ENCODE results near the gene GNAZ.

GNAZ gene

DNA sequence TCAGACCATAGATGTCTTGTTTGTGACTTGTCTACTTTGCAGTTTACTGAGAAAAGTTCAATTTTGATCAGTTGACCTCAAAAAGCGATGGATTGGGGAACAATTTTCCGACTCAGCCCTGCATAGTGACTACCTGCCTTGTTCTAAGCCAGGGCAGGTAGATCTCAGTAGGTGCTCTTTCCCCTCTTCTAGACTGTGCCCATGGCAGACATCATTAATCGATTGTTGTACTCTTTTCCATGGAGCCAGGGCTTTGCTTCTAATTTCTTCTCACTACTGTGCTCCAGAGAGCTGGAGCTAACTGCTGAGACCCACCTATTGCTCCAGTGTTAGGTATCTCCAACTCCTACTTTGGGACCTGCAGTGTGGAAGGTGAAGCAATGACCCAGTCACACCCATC, 84.8 kb downstream of the GNAZ start:
- CTCF ChIA-PET = interaction anchor here (0.7 kb wide), 1 partner anchor 18 kb away, joined by 3 read pairs; no protein-coding TSS in a partner anchor
- no peak for DNase-seq (ENCODE audit: extremely low spot score)
- POLR2A ChIA-PET = no interaction called here
- no peak for TF ChIP-seq FOXA1 (IDR thresholded peaks at IDR 0.05)

DNA sequence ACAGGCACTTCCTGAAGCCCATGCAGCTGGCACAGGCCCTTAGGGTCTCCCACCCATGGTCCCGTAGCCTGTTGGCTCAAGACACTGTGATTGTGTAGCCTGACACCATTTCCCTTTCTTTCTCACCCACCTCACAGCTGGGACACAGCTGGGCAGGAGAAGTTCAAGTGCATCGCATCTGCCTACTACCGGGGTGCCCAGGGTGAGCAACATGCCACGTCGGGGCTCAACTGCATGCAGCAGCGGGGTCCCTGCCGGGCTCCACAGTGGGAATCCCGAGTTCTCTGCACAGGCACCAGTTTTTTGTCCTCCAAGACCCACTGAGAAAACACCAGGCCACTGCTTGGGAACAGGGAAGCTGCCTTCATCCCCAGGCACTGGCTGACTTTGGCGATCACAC, 85.5 kb downstream of the GNAZ start:
- ChIA-PET CTCF (interaction anchor here (0.7 to 1.3 kb wide), 2 partner anchors 9 to 17 kb away, joined by 3 to 5 read pairs; no protein-coding TSS in a partner anchor), POLR2A (interaction anchor here (1.1 kb wide), 1 partner anchor 9 kb away, joined by 3 read pairs; no protein-coding TSS in a partner anchor)
- DNase-seq (ENCODE audit: extremely low spot score) = no peak
- TF ChIP-seq FOXA1 (IDR thresholded peaks at IDR 0.05) (no peak), LEF1 (IDR thresholded peaks at IDR 0.05; ENCODE audit: borderline replicate concordance) (no peak), FOXM1 (IDR thresholded peaks at IDR 0.05; ENCODE audit: borderline replicate concordance) (no peak), ELF4 (IDR thresholded peaks at IDR 0.05) (no peak), TARDBP (IDR thresholded peaks at IDR 0.05) (no peak), FOXK2 (IDR thresholded peaks at IDR 0.05) (no peak), L3MBTL2 (conservative IDR thresholded peaks at IDR 0.05) (no peak), CTBP1 (IDR thresholded peaks at IDR 0.05; ENCODE audit: borderline replicate concordance) (no peak), SUZ12 (IDR thresholded peaks at IDR 0.05) (no peak), SP1 (IDR thresholded peaks at IDR 0.05) (no peak), BHLHE40 (IDR thresholded peaks at IDR 0.05; ENCODE audit: borderline replicate concordance) (no peak), ARNT (IDR thresholded peaks at IDR 0.05) (no peak), ZNF384 (IDR thresholded peaks at IDR 0.05) (no peak), HDGF (IDR thresholded peaks at IDR 0.05; ENCODE audit: borderline replicate concordance) (no peak), NFRKB (IDR thresholded peaks at IDR 0.05) (no peak)
- TF ChIP-seq, protein P1, sequence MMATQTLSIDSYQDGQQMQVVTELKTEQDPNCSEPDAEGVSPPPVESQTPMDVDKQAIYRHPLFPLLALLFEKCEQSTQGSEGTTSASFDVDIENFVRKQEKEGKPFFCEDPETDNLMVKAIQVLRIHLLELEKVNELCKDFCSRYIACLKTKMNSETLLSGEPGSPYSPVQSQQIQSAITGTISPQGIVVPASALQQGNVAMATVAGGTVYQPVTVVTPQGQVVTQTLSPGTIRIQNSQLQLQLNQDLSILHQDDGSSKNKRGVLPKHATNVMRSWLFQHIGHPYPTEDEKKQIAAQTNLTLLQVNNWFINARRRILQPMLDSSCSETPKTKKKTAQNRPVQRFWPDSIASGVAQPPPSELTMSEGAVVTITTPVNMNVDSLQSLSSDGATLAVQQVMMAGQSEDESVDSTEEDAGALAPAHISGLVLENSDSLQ (IDR thresholded peaks at IDR 0.05) = no peak

DNA sequence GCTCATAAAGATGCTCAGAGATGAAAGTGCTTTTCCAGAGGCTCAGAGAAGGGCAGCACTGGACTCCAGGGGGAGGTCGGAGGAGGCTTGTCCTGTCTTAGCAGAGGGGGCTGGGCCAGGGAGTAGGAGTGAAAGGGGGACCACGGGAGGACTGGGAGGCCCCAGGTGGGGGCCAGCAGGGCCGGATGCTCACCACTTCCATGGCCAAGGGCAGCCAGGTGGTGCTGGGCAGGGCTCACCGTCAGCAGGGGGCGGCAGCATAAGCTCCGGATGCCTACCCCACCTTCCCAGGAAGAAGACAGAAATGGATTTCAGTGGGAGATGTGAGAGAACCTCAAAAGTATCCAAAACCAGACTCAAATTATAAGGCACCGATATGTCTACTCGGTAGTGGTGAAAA, 86.0 kb downstream of the GNAZ start:
- TF ChIP-seq FOXK2 (IDR thresholded peaks at IDR 0.05) = no peak
- TF ChIP-seq FOXA1 (IDR thresholded peaks at IDR 0.05) = no peak
- no peak for TF ChIP-seq SP1 (IDR thresholded peaks at IDR 0.05)
- TF ChIP-seq ZNF384 (IDR thresholded peaks at IDR 0.05) = no peak
- no peak for TF ChIP-seq ARNT (IDR thresholded peaks at IDR 0.05)
- TF ChIP-seq CTBP1 (IDR thresholded peaks at IDR 0.05; ENCODE audit: borderline replicate concordance) = no peak
- no peak for DNase-seq (ENCODE audit: extremely low spot score)
- ChIA-PET CTCF (interaction anchor here (0.8 to 1.3 kb wide), 4 partner anchors 9 to 125 kb away, joined by 3 to 5 read pairs (median 4); no protein-coding TSS in a partner anchor), POLR2A (interaction anchor here (1.1 kb wide), 1 partner anchor 9 kb away, joined by 3 read pairs; no protein-coding TSS in a partner anchor)

DNA sequence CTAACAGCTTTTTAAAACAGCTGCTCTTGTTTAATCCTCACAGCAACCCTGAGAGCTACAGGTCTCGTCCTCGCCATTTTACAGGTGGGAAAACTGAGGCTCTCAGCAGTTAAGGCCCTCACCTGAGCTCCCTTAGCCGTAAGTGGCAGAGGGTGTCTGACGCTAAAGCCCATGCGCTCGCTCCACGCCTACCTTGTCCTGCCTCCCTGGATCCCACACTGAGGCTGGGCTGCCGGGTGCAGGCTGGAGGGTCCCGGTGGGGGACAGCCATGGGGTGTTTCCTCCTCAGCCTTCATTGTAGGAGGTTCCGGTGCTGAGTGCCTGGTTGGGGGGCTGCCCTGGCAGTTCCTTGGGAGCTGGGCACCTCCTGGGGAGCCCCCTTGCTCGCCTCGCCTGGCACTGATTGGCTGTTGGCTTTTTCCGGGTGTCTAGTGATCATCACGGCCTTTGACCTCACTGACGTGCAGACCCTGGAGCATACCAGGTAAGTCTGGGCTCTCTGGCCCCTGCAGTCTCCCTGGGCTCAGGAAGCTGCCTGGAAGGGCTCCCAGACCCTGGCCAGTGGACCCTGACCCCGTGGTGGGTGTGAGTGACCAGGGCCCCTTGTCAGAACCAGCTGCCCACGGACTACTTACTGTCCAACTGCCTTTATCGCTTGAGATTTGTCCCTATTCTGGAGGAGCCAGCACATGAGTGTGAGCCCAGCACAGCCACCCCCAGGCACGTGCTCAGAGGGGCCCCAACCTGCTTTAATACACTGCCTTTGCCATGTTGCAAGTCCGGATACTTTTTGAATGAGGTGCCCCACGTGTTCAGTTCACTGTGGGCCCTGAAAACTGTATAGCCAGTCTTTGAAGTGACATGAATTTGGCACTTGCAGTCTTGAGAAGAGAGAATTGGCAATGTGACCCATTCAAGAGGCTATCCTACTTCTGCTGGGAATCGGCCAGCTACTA, 87.5 kb downstream of the GNAZ start:
- ChIA-PET POLR2A (no interaction called here), CTCF (interaction anchor here (0.6 to 1.0 kb wide), 4 partner anchors 10 to 124 kb away, joined by 3 to 4 read pairs (median 3); no protein-coding TSS in a partner anchor)
- no peak for TF ChIP-seq ARNT (IDR thresholded peaks at IDR 0.05)
- TF ChIP-seq ZNF384 (IDR thresholded peaks at IDR 0.05) = no peak
- TF ChIP-seq ELF4 (IDR thresholded peaks at IDR 0.05) = no peak
- no peak for TF ChIP-seq NFRKB (IDR thresholded peaks at IDR 0.05)
- no peak for TF ChIP-seq HDGF (IDR thresholded peaks at IDR 0.05; ENCODE audit: borderline replicate concordance)
- no peak for TF ChIP-seq FOXA1 (IDR thresholded peaks at IDR 0.05)
- TF ChIP-seq TARDBP (IDR thresholded peaks at IDR 0.05) = no peak
- TF ChIP-seq L3MBTL2 (conservative IDR thresholded peaks at IDR 0.05) = no peak
- TF ChIP-seq CTBP1 (IDR thresholded peaks at IDR 0.05; ENCODE audit: borderline replicate concordance) = no peak
- TF ChIP-seq FOXM1 (IDR thresholded peaks at IDR 0.05; ENCODE audit: borderline replicate concordance) = no peak
- TF ChIP-seq BHLHE40 (IDR thresholded peaks at IDR 0.05; ENCODE audit: borderline replicate concordance) = no peak
- TF ChIP-seq SUZ12 (IDR thresholded peaks at IDR 0.05) = no peak
- TF ChIP-seq SP1 (IDR thresholded peaks at IDR 0.05) = no peak
- no peak for TF ChIP-seq FOXK2 (IDR thresholded peaks at IDR 0.05)
- no peak for DNase-seq (ENCODE audit: extremely low spot score)

DNA sequence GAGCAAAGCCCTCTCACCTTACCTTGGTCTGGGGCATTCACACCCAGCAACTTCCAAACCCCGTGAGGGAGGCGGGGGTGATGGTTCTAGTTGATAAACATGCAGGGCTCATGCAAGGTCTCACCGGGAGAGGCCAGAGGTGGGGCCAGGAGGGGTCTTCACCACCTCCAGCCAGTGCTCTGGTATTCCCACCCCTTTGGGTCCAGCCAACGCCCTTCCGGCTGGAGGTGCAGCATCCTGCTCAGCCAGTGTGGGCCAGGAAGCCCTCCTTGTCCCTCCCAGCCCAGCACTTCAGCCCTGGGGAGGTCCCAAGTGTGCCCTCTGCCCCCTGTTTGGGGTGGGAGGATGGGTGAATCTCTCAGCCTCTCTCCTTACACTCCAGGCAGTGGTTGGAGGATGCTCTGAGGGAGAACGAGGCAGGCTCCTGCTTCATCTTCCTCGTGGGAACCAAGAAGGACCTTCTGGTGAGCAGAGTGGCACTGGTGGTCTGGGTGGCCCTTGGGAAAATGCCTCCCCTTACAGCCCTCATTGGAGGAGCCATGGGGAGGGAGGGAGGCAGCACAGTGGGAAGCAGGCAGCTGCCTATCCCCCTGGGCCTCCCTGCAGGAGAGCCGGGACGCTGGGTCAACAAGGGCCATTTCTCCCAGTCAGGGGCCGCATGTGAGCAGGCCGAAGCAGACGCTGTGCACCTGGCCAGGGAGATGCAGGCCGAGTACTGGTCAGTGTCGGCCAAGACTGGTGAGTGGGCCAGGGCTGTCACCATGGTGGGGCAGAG, 88.4 kb downstream of the GNAZ start:
- TF ChIP-seq HDGF (IDR thresholded peaks at IDR 0.05; ENCODE audit: borderline replicate concordance) (no peak), FOXK2 (IDR thresholded peaks at IDR 0.05) (no peak), ELF4 (IDR thresholded peaks at IDR 0.05) (no peak), SP1 (IDR thresholded peaks at IDR 0.05) (no peak), LEF1 (IDR thresholded peaks at IDR 0.05; ENCODE audit: borderline replicate concordance) (no peak), NFRKB (IDR thresholded peaks at IDR 0.05) (no peak), ZNF384 (IDR thresholded peaks at IDR 0.05) (no peak), L3MBTL2 (conservative IDR thresholded peaks at IDR 0.05) (no peak), FOXM1 (IDR thresholded peaks at IDR 0.05; ENCODE audit: borderline replicate concordance) (no peak), ARNT (IDR thresholded peaks at IDR 0.05) (no peak)
- POLR2A ChIA-PET = no interaction called here

DNA sequence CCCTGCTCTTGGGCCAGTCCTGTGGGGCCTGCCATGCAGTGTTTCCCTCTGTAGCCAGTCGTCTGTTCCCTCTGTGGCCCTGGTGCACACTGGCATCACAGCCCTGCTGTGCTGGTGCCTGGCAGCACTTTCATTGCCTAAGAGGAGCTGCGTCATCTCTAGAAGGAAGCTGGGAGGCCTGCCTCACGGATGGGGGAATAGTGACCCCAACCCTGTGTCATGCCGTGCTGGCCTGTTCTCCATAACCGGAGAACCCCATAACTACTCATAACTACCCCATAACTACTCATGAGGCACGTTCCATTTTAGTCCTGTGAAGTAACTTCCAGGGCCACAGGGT, 88.9 kb downstream of the GNAZ start:
- CTCF ChIA-PET = no interaction called here

More for the DNA sequence above, 88.4 kb downstream of the GNAZ start:
- CTCF ChIA-PET = no interaction called here
- DNase-seq (ENCODE audit: extremely low spot score) = no peak

More for the DNA sequence above, 88.9 kb downstream of the GNAZ start:
- no peak for TF ChIP-seq SP1 (IDR thresholded peaks at IDR 0.05)
- no peak for TF ChIP-seq HDGF (IDR thresholded peaks at IDR 0.05; ENCODE audit: borderline replicate concordance)
- TF ChIP-seq L3MBTL2 (conservative IDR thresholded peaks at IDR 0.05) = no peak
- TF ChIP-seq FOXM1 (IDR thresholded peaks at IDR 0.05; ENCODE audit: borderline replicate concordance) = no peak
- TF ChIP-seq LEF1 (IDR thresholded peaks at IDR 0.05; ENCODE audit: borderline replicate concordance) = no peak
- no peak for TF ChIP-seq FOXA1 (IDR thresholded peaks at IDR 0.05)
- TF ChIP-seq SUZ12 (IDR thresholded peaks at IDR 0.05) = no peak
- TF ChIP-seq CTBP1 (IDR thresholded peaks at IDR 0.05; ENCODE audit: borderline replicate concordance) = no peak
- no peak for TF ChIP-seq ELF4 (IDR thresholded peaks at IDR 0.05)
- TF ChIP-seq BHLHE40 (IDR thresholded peaks at IDR 0.05; ENCODE audit: borderline replicate concordance) = no peak
- TF ChIP-seq TARDBP (IDR thresholded peaks at IDR 0.05) = no peak
- TF ChIP-seq, protein P1 (IDR thresholded peaks at IDR 0.05) = no peak
- DNase-seq (ENCODE audit: extremely low spot score) = no peak
- POLR2A ChIA-PET = no interaction called here

Measured in HEK293T (cell line).